DND-41 (cell line): ENCODE measurements around the gene PBX4.

Experiments used
- ATAC-seq: fragments of 200-7000 bp; cut with Tn5 transposase; 3 replicates; pipeline ENCODE4 v1.9.1; 2021; ENCODE audit warnings: low read depth; ENCODE audit not compliant: insufficient read depth
- DNase-seq: peaks from one replicate; pipeline ENCODE4 v3.0.0-alpha.2; 2020
- H2AFZ ChIP-seq: 2 replicates; pipeline ENCODE4 v1.6.0; 2012; ENCODE audit warnings: low read depth, low read length
- H3K27ac ChIP-seq: 2 replicates; pipeline ENCODE4 v1.5.1; 2012; ENCODE audit warnings: low read length, inconsistent platforms
- H3K27me3 ChIP-seq: fragments of 200-600 bp; sonication (generic); 2 replicates; pipeline ENCODE4 v1.6.0; 2012; ENCODE audit warnings: low read length, mild to moderate bottlenecking, inconsistent platforms; ENCODE audit not compliant: insufficient read depth, poor library complexity
- H3K36me3 ChIP-seq: 2 replicates; pipeline ENCODE4 v1.5.1; 2012; ENCODE audit warnings: low read length, inconsistent platforms; ENCODE audit not compliant: insufficient read depth
- H3K4me1 ChIP-seq: 2 replicates; pipeline ENCODE4 v1.5.1; 2012; ENCODE audit warnings: mild to moderate bottlenecking, low read length; ENCODE audit not compliant: insufficient read depth
- H3K4me2 ChIP-seq: 2 replicates; pipeline ENCODE4 v1.6.0; 2012; ENCODE audit warnings: mild to moderate bottlenecking, moderate library complexity, low read length, inconsistent platforms; ENCODE audit not compliant: insufficient read depth
- H3K4me3 ChIP-seq, 2 experiments: fragments of 200-600 bp in 1 of 2; shearing (Covaris generic) in 1 of 2; 2 replicates each; pipeline ENCODE4 v1.5.1; 2012 to 2016; ENCODE audit warnings: inconsistent platforms in 2 of 2, low read length in 2 of 2, mild to moderate bottlenecking in 2 of 2, low read depth in 1 of 2, moderate library complexity in 1 of 2
- H3K79me2 ChIP-seq: 2 replicates; pipeline ENCODE4 v1.6.0; 2012; ENCODE audit warnings: low read length, inconsistent platforms; ENCODE audit not compliant: insufficient read depth
- H3K9ac ChIP-seq: 2 replicates; pipeline ENCODE4 v1.6.0; 2012; ENCODE audit warnings: low read depth, mild to moderate bottlenecking, inconsistent platforms, low read length, moderate library complexity
- H3K9me3 ChIP-seq: 2 replicates; pipeline ENCODE4 v1.5.1; 2012; ENCODE audit warnings: low read length, moderate library complexity, mild to moderate bottlenecking, inconsistent platforms; ENCODE audit not compliant: insufficient read depth, severe bottlenecking
- H4K20me1 ChIP-seq: 2 replicates; pipeline ENCODE4 v1.6.0; 2012; ENCODE audit warnings: low read length; ENCODE audit not compliant: insufficient read depth
- CTCF ChIP-seq: IDR thresholded peaks from 2 replicates; pipeline ENCODE4 v1.5.1; 2012; ENCODE audit warnings: borderline replicate concordance, low read length, moderate library complexity, mild to moderate bottlenecking; ENCODE audit not compliant: poor library complexity, severe bottlenecking; ENCODE audit errors: extremely low read depth
- EZH2 ChIP-seq: IDR thresholded peaks from 3 replicates; pipeline ENCODE4 v1.6.1; 2012; ENCODE audit warnings: borderline replicate concordance, low read depth, mild to moderate bottlenecking, moderate library complexity, low read length, inconsistent platforms; ENCODE audit not compliant: severe bottlenecking

The PBX4 gene

GRCh38 chr19:19550485-19550929, 68.0 kb downstream of the PBX4 start:
- no peak overlapping the region for H3K4me2 ChIP-seq
- no peak for ATAC-seq
- H3K9ac ChIP-seq: no peak overlapping the region
- H3K36me3 ChIP-seq: no peaks in the 10 kb centered on the region
- H3K79me2 ChIP-seq: no peaks in the 10 kb centered on the region
- no peaks in the 10 kb centered on the region for H3K27me3 ChIP-seq
- H4K20me1 ChIP-seq: no peaks in the 10 kb centered on the region
- no peak overlapping the region for H3K4me3 ChIP-seq
- DNase-seq: no peak
- H3K27ac ChIP-seq: no peak overlapping the region
- no peaks in the 10 kb centered on the region for H3K9me3 ChIP-seq
- no peaks in the 10 kb centered on the region for H3K4me1 ChIP-seq
- TF ChIP-seq EZH2 (no peak), CTCF (no peak)
- no peak overlapping the region for H2AFZ ChIP-seq

- DNase-seq (no peak), ATAC-seq (no peak)
- Histone ChIP-seq H2AFZ (no peak overlapping the region), H3K4me2 (no peak overlapping the region), H4K20me1 (no peaks in the 10 kb centered on the region), H3K27ac (no peak overlapping the region), H3K4me3 (no peak overlapping the region), H3K79me2 (no peaks in the 10 kb centered on the region), H3K9me3 (no peaks in the 10 kb centered on the region), H3K27me3 (no peaks in the 10 kb centered on the region), H3K4me1 (no peaks in the 10 kb centered on the region), H3K36me3 (no peaks in the 10 kb centered on the region), H3K9ac (no peak overlapping the region)
- no peak for TF ChIP-seq EZH2
- no peak for TF ChIP-seq CTCF
Observed at GRCh38 chr19:19549804-19550464, 68.6 kb downstream of the PBX4 start.

- Histone ChIP-seq H4K20me1 (no peaks in the 10 kb centered on the region), H3K79me2 (no peaks in the 10 kb centered on the region), H3K4me1 (no peaks in the 10 kb centered on the region), H2AFZ (no peak overlapping the region), H3K4me2 (no peak overlapping the region), H3K4me3 (no peak overlapping the region), H3K27ac (no peak overlapping the region), H3K9ac (no peak overlapping the region), H3K36me3 (no peaks in the 10 kb centered on the region), H3K27me3 (no peaks in the 10 kb centered on the region), H3K9me3 (no peaks in the 10 kb centered on the region)
- no peak for DNase-seq
- TF ChIP-seq CTCF (no peak), EZH2 (no peak)
- ATAC-seq: no peak
Observed at GRCh38 chr19:19548915-19549759, 69.3 kb downstream of the PBX4 start.
